LNCaP clone FGC (cell line): ENCODE data around the gene RBM20.
"Not testable (repeated sequence)": the region's sequence is repeated elsewhere in the genome, so short reads cannot be mapped to it uniquely, and the experiment has no call there.

Source experiments
- DNase-seq: peaks from one replicate; pipeline ENCODE4 v3.0.0-alpha.2; 2011; ENCODE audit warnings: low read depth
- H3K4me3 ChIP-seq: 2 replicates; pipeline ENCODE4 v1.5.1; 2011; ENCODE audit warnings: mild to moderate bottlenecking, low read depth, low read length, control low read depth
- TF ChIP-seq, protein P1 (sequence below): IDR thresholded peaks from 2 replicates; pipeline ENCODE4 v1.5.1; 2012; ENCODE audit warnings: mild to moderate bottlenecking; ENCODE audit not compliant: control insufficient read depth, insufficient read depth; ENCODE audit errors: extremely low read depth

Gene RBM20

DNA sequence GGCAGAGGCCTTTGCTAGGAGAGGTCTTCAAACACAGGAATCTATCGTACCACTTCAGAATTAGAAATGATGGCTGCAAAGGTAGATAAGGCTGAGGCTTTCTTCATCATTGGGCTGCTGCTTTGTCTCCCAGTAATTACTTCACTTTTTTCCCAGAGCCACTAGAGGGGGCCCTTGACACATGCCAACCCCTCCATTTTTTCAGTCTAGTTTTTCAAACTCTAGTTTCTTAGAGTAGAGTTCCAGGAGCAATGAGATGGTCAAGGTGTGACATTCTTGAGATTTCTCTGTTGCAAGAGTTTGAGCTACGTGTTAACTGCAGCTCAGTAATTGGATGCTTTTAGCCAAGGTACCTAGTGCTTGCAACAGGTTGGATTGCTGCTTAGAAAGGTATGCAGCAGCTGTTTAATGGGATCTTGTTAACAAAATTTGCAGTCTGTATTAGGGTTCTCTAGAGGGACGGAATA, 33.8 kb upstream of the RBM20 start:
- no peak overlapping the region for H3K4me3 ChIP-seq
- TF ChIP-seq, protein P1, sequence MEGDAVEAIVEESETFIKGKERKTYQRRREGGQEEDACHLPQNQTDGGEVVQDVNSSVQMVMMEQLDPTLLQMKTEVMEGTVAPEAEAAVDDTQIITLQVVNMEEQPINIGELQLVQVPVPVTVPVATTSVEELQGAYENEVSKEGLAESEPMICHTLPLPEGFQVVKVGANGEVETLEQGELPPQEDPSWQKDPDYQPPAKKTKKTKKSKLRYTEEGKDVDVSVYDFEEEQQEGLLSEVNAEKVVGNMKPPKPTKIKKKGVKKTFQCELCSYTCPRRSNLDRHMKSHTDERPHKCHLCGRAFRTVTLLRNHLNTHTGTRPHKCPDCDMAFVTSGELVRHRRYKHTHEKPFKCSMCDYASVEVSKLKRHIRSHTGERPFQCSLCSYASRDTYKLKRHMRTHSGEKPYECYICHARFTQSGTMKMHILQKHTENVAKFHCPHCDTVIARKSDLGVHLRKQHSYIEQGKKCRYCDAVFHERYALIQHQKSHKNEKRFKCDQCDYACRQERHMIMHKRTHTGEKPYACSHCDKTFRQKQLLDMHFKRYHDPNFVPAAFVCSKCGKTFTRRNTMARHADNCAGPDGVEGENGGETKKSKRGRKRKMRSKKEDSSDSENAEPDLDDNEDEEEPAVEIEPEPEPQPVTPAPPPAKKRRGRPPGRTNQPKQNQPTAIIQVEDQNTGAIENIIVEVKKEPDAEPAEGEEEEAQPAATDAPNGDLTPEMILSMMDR: peak; percentile 78
- DNase-seq: no peak

DNA sequence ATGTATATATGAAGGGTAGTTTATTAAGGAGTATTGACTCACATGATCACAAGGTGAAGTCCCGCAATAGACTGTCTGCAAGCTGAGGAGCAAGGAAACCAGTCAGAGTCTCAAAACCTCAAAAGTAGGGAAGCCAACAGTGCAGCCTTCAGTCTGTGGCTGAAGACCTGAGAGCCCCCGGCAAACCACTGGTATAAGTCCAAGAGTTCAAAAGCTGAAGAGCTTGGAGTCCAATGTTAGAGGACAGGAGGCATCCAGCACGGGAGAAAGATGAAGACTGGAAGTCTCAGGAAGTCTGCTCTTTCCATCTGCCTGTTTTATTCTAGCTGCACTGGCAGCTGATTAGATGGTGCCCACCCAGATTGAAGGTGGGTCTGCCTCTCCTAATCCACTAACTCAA, 33.4 kb upstream of the RBM20 start:
- not testable (repeated sequence) for H3K4me3 ChIP-seq, DNase-seq

DNA sequence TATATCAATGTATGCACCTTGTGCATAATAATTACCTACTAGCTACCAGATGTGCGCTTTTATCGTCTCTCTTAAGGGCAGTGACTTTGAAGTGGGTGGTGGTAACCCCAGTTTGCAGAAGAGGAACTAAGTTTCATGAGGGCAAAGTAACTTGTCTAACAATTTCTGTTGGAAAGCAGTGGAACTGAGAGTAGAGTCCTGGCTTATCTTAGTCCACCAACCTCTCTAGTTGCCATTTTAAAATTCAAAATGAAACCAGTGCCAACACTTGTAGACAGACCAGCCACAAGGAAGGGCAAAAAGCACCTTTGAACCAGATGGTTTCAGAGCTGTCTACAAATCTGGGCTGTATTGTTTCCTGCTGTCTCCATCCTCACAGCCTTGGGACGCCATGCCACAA, 32.0 kb upstream of the RBM20 start:
- TF ChIP-seq, protein P1: no peak
- DNase-seq: no peak
- H3K4me3 ChIP-seq: no peak overlapping the region

DNA sequence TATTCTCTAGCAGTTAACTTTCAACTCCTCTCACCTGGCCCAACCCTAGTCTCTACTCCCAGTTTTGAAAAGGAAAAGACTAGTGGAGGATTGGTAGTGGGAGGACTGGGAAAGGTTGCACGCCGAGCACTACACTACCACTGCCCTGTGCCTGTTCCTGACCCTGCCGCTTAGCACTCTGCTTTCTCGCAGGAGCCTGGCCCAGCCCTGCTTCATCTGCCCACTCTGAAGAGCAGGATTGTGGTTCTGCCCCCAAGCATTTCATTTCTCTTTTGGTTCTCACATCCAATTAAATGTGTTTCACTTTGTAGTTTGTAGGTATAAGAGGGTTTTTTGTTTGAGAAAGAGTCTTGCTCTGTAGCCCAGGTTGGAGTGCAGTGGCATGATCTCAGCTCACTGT, 31.5 kb upstream of the RBM20 start:
- no peak overlapping the region for H3K4me3 ChIP-seq
- TF ChIP-seq, protein P1: no peak
- DNase-seq: no peak

DNA sequence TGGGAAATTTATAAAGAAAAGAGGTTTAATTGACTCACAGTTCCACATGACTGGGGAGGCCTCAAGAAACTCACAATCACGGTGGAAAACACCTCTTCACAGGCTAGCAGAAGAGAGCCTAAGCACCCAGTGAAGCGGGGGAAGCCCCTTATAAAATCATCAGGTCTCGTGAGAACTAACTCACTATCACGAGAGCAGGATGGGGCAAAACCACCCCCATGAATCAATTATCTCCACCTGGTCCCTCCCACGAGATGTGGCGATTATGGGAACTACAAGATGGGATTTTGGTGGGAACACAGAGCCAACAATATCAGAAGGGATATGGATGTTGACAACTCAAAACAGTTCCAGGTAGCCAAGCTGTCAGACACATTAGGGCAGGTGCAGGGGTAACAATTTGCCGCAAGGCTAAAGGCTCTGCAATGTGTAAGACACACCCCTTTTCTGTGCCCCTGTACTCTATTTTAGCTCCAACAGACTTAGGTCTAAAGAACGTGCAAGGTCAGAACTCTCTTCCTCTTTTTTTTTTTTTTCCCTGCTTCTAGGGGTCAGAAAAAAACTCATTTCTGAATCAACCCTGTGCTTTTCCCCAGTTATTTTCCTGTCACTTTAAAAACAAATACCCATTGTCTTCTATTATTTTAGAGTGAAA, 30.7 kb upstream of the RBM20 start:
- TF ChIP-seq, protein P1: no peak
- DNase-seq: no peak
- H3K4me3 ChIP-seq: no peak overlapping the region

DNA sequence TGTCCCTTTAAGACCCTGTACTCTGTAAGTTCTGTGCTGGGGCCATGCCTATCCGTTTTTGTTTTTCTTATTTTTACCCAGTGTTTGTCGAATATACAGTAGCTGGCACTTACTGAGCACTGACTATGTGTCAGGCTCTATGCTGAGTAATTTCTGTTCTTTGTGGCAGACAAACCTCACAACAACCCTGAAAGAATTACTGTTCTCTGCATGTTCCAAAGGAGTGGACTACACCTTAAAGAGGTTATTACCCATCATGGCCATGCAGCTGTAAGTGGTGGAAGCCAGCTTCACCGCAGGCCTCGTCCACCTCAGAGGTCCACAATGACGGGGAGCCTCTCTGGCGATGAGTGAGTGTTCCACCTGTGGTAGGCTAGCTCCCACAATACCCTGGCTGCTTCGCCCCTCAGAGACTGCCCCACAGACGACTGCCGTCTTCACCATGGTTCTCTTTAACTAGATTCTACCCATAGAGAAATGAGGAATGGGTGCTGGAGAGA, 30.1 kb upstream of the RBM20 start:
- DNase-seq: no peak
- TF ChIP-seq, protein P1: no peak
- H3K4me3 ChIP-seq: no peak overlapping the region

DNA sequence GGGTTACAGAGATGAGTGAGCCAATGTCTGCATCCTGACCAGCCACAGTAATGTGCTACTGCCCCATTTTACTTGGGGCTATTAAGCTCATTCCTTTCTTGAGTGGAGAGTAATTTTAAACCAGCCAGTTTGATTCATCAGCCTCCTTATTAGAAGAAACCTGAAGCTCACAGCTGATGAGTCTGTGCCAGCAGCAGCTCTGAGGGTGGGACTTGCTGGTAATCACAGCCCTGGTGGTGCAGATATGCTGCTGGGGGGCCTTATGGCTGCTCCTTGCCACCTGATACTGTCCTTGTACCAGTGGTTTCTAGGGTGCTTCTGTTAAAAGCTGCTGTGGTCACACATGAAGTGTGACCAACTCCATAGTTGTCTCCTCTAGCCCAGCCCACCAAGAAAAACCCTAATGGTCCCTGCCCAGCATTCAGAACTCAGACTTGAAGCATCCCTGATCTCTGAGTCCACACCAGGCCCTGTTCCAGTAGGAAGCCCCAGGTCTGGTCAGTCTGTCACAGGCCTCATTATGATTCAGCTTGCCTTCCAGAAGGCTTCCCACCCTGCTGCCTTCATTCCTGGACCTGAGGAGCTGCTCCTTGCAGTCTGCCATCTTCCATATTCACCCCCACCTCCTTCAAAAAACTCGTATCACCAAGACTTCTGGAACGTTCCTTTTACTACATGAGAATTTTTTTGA, 28.9 kb upstream of the RBM20 start:
- DNase-seq: no peak
- H3K4me3 ChIP-seq: no peak overlapping the region
- TF ChIP-seq, protein P1: no peak
